IMR-90 (cell line): ENCODE data around the gene FAM53B. TPM values are rescaled to one million over a fixed set of nuclear protein-coding genes. Genes with fewer than 3 reads are reported as not detected.

ENCODE experiments used
- ATAC-seq: fragments of 200-7000 bp; cut with Tn5 transposase; 2 replicates; pipeline ENCODE4 v1.9.1; 2020; ENCODE audit warnings: low read depth, mild to moderate bottlenecking, moderate library complexity
- BruUV-seq: library from RNA; stranded (reverse); fragments of 400-500 nt; replicated peaks from 2 replicates; lab custom pipeline; 2021; lab: Mats Ljungman, UMichigan
- CTCF ChIA-PET: fragments of 300-600 bp; formaldehyde crosslinking; extraction: SDS; loops from one replicate; lab custom pipeline; 2021; ENCODE audit warnings: antibody characterized with exemption; lab: Yijun Ruan, JAX
- POLR2A ChIA-PET: fragments of 300-600 bp; sonication (Branson Sonifier 250); formaldehyde crosslinking; loops from one replicate; lab custom pipeline; 2022; ENCODE audit warnings: antibody characterized with exemption; ENCODE audit not compliant: unreplicated experiment; lab: Charles Lee
- DNase-seq: peaks from one replicate; pipeline ENCODE4 v3.0.0; 2013
- H2AFZ ChIP-seq: replicated peaks from 2 replicates; pipeline ENCODE3; 2013; ENCODE audit warnings: low read length, mild to moderate bottlenecking; ENCODE audit not compliant: poor library complexity
- H2AK5ac ChIP-seq: 2 replicates; pipeline ENCODE4 v1.6.1; 2013; ENCODE audit warnings: low read depth, low read length, inconsistent platforms
- H2AK9ac ChIP-seq: replicated peaks from 2 replicates; pipeline ENCODE3; 2013; ENCODE audit warnings: mild to moderate bottlenecking, low read depth, low read length, moderate library complexity; ENCODE audit not compliant: poor library complexity
- H2BK120ac ChIP-seq: 2 replicates; pipeline ENCODE4 v1.6.1; 2013; ENCODE audit warnings: low read depth, low read length, inconsistent platforms
- H2BK15ac ChIP-seq: 3 replicates; pipeline ENCODE4 v1.6.1; 2013; ENCODE audit warnings: low read depth, low read length, inconsistent platforms
- H2BK20ac ChIP-seq: 2 replicates; pipeline ENCODE4 v1.6.1; 2013; ENCODE audit warnings: low read depth, mild to moderate bottlenecking, inconsistent platforms, low read length, moderate library complexity
- H2BK5ac ChIP-seq: 2 replicates; pipeline ENCODE4 v1.6.1; 2013; ENCODE audit warnings: mild to moderate bottlenecking, low read depth, low read length, inconsistent platforms; ENCODE audit not compliant: poor library complexity, severe bottlenecking
- H3K14ac ChIP-seq: replicated peaks from 2 replicates; pipeline ENCODE4 v1.6.1; 2013; ENCODE audit warnings: low read depth, low read length, inconsistent platforms
- H3K18ac ChIP-seq: 2 replicates; pipeline ENCODE4 v1.6.1; 2013; ENCODE audit warnings: low read depth, low read length, control low read depth
- H3K23ac ChIP-seq: 2 replicates; pipeline ENCODE4 v1.6.1; 2013; ENCODE audit warnings: low read depth, low read length, inconsistent platforms
- H3K27ac ChIP-seq: 2 replicates; pipeline ENCODE4 v1.5.1; 2013; ENCODE audit warnings: mild to moderate bottlenecking, control low read depth, low read length; ENCODE audit not compliant: insufficient read depth
- H3K27me3 ChIP-seq: 2 replicates; pipeline ENCODE4 v1.6.1; 2013; ENCODE audit warnings: low read length; ENCODE audit not compliant: control insufficient read depth, insufficient read depth
- H3K36me3 ChIP-seq: 2 replicates; pipeline ENCODE4 v1.6.1; 2013; ENCODE audit warnings: low read length, mixed read lengths; ENCODE audit not compliant: control insufficient read depth, insufficient read depth
- H3K4ac ChIP-seq: 2 replicates; pipeline ENCODE4 v1.6.1; 2013; ENCODE audit warnings: low read depth, low read length, inconsistent platforms
- H3K4me1 ChIP-seq: 2 replicates; pipeline ENCODE4 v1.6.1; 2013; ENCODE audit warnings: low read length, mixed read lengths; ENCODE audit not compliant: control insufficient read depth, insufficient read depth
- H3K4me2 ChIP-seq: 2 replicates; pipeline ENCODE4 v1.6.1; 2013; ENCODE audit warnings: low read depth, mild to moderate bottlenecking, control low read depth, low read length, moderate library complexity
- H3K4me3 ChIP-seq: 2 replicates; pipeline ENCODE4 v1.5.1; 2013; ENCODE audit warnings: low read depth, mild to moderate bottlenecking, control low read depth, low read length, moderate library complexity; ENCODE audit not compliant: insufficient read depth
- H3K56ac ChIP-seq: 2 replicates; pipeline ENCODE4 v1.6.1; 2013; ENCODE audit warnings: low read length, inconsistent platforms; ENCODE audit not compliant: insufficient read depth; ENCODE audit errors: extremely low read depth
- H3K79me1 ChIP-seq, 2 experiments: 2 replicates each; pipeline ENCODE4 v1.6.1; 2013; ENCODE audit warnings: low read length in 2 of 2, inconsistent platforms in 1 of 2, low read depth in 1 of 2
- H3K9ac ChIP-seq: 2 replicates; pipeline ENCODE4 v1.6.1; 2013; ENCODE audit warnings: low read depth, low read length, control low read depth
- H3K9me1 ChIP-seq: 2 replicates; pipeline ENCODE4 v1.6.1; 2013; ENCODE audit warnings: low read length, inconsistent platforms; ENCODE audit not compliant: insufficient read depth
- H3K9me3 ChIP-seq: 2 replicates; pipeline ENCODE4 v1.6.1; 2013; ENCODE audit warnings: low read length; ENCODE audit not compliant: control insufficient read depth, insufficient read depth
- H4K20me1 ChIP-seq: 2 replicates; pipeline ENCODE4 v1.6.1; 2013; ENCODE audit warnings: low read length, inconsistent platforms; ENCODE audit not compliant: insufficient read depth
- H4K5ac ChIP-seq: 2 replicates; pipeline ENCODE4 v1.6.1; 2013; ENCODE audit warnings: mild to moderate bottlenecking, low read depth, low read length, control low read depth
- H4K8ac ChIP-seq, 2 experiments: 2 replicates each; pipeline ENCODE4 v1.6.1; 2013; ENCODE audit warnings: low read depth in 2 of 2, low read length in 2 of 2, control low read depth in 1 of 2, inconsistent platforms in 1 of 2
- H4K91ac ChIP-seq: 2 replicates; pipeline ENCODE4 v1.6.1; 2013; ENCODE audit warnings: low read depth, low read length, inconsistent platforms; ENCODE audit not compliant: insufficient read depth
- CEBPB ChIP-seq: IDR thresholded peaks from 2 replicates; pipeline ENCODE4 v1.6.1; 2012; ENCODE audit warnings: low read depth, low read length, improper control_type of control experiment
- CHD1 ChIP-seq: IDR thresholded peaks from 2 replicates; pipeline ENCODE4 v1.6.1; 2012; ENCODE audit warnings: low read depth, low read length, improper control_type of control experiment
- ELK1 ChIP-seq: fragments of 150-350 bp; IDR thresholded peaks from 2 replicates; pipeline ENCODE4 v1.6.1; 2016; ENCODE audit warnings: low read depth, mild to moderate bottlenecking, low read length, moderate library complexity, borderline replicate concordance
- NFE2L2 ChIP-seq: fragments of 150-350 bp; IDR thresholded peaks from 2 replicates; pipeline ENCODE4 v1.6.1; 2016; ENCODE audit warnings: low read depth, mild to moderate bottlenecking, low read length
- POLR2A ChIP-seq: IDR thresholded peaks from 2 replicates; pipeline ENCODE4 v1.6.1; 2012; ENCODE audit warnings: mild to moderate bottlenecking, low read depth, low read length
- WGBS, 2 experiments: methylation state at CpG; one replicate each; pipeline versions ENCODE4 v1.1.5 to v1.1.7; 2013; ENCODE audit warnings: missing lambda C conversion rate in 2 of 2; ENCODE audit not compliant: insufficient read length in 1 of 2; ENCODE audit errors: extremely low coverage in 2 of 2; 5-methylcytosine and 5-hydroxymethylcytosine counted together
- dilution Hi-C: fragments of 300-500 bp; cut with HindIII; formaldehyde crosslinking; loops from one replicate; pipeline ENCODE4 v1.14.3; 2018; ENCODE audit warnings: low sequenced_read_pairs; ENCODE audit not compliant: unreplicated experiment
- in situ Hi-C: fragments of 300-500 bp; cut with MboI; formaldehyde crosslinking; loops from 3 replicates; pipeline ENCODE4 v1.14.3; 2019; ENCODE audit warnings: low sequenced_read_pairs, inconsistent platforms, mixed read lengths
- intact Hi-C: fragments of 100-400 bp; cut with micrococcal nuclease; formaldehyde crosslinking; loops from 2 replicates; pipeline ENCODE4 v1.10.0; 2022
- polyA plus RNA-seq, 3 experiments: library from polyadenylated mRNA; depleted of rRNA; stranded (reverse); fragments of >200 nt; gene quantifications; 2 replicates each; pipeline ENCODE4 v1.2.3, GENCODE V29; 2012; ENCODE audit warnings: low replicate concordance in 1 of 3
- total RNA-seq: library from RNA; depleted of rRNA; stranded (reverse); fragments of >200 nt; gene quantifications from 2 replicates; pipeline ENCODE4 v1.2.3, GENCODE V29; 2012

Gene FAM53B
- total and polyA plus RNA-seq, 2 of the 4 experiments (the other 2 are of a cell fraction), result 3.8 to 5.7 TPM

- Histone ChIP-seq H2AFZ (no peak overlapping the region), H3K36me3 (no peaks in the 10 kb centered on the region), H4K91ac (no peak overlapping the region), H4K20me1 (0 out of 2 replicates have a peak, but pooled peaks cover 3% of the 10 kb centered on the region), H3K4me3 (no peak overlapping the region), H3K4ac (no peak overlapping the region), H3K14ac (no peak overlapping the region), H3K9me3 (no peaks in the 10 kb centered on the region), H3K23ac (no peak overlapping the region), H2BK120ac (no peak overlapping the region), H4K5ac (no peak overlapping the region), H2BK20ac (no peak overlapping the region), H2AK5ac (no peak overlapping the region), H2BK15ac (no peak overlapping the region), H3K79me1 (no peaks in the 10 kb centered on the region), H2BK5ac (no peak overlapping the region), H3K4me1 (no peaks in the 10 kb centered on the region), H3K9ac (no peak overlapping the region), H3K56ac (no peak overlapping the region), H2AK9ac (no peak overlapping the region), H3K27me3 (peaks cover 21% of the 10 kb centered on the region), H3K9me1 (no peaks in the 10 kb centered on the region), H3K4me2 (no peak overlapping the region), H3K18ac (no peak overlapping the region), H3K27ac (no peak overlapping the region), H4K8ac (no peak overlapping the region)
- dilution Hi-C loops, result no loop called here
- no peak for DNase-seq
- in situ Hi-C loops, result no loop called here
- ATAC-seq, result no peak
- TF ChIP-seq ELK1 (no peak), NFE2L2 (no peak), CEBPB (no peak), CHD1 (no peak), POLR2A (no peak)
- intact Hi-C loops, result no loop called here
- ChIA-PET CTCF (no interaction called here), POLR2A (no interaction called here)
- WGBS, 2 experiments, result 87% methylated on average over 3 of the region's 11 CpGs; no CpG with 5 or more reads in 1 of the 2 experiments
- BruUV-seq, result no TSS peak
Measured at GRCh38 chr10:124572751-124573150, 171.4 kb downstream of the FAM53B start.
